HepG2 (cell line): ENCODE measurements around the gene NPR3. TPM values are rescaled to one million over a fixed set of nuclear protein-coding genes. Genes with fewer than 3 reads are reported as not detected.

ENCODE experiments used
- ATAC-seq: fragments of 200-7000 bp; cut with Tn5 transposase; 3 replicates; pipeline ENCODE4 v1.9.1; 2020; ENCODE audit warnings: mild to moderate bottlenecking, moderate library complexity
- BruUV-seq: library from RNA; stranded (reverse); fragments of 400-500 nt; replicated peaks from 2 replicates; lab custom pipeline; 2021; lab: Mats Ljungman, UMichigan
- CTCF ChIA-PET: fragments of 300-600 bp; formaldehyde crosslinking; extraction: SDS; loops from one replicate; lab custom pipeline; 2021; ENCODE audit warnings: low total read pairs, inconsistent platforms, low intra/inter-chr PET ratio; lab: Yijun Ruan, JAX
- POLR2A ChIA-PET: fragments of 350-600 bp; sonication (Branson Sonifier 250); formaldehyde crosslinking; loops from one replicate; lab custom pipeline; 2020; ENCODE audit warnings: antibody characterized with exemption, inconsistent platforms; lab: Yijun Ruan, JAX
- DNase-seq: peaks from one replicate; pipeline ENCODE4 v3.0.0-alpha.2; 2015; ENCODE audit warnings: low spot score
- FAIRE-seq: peaks from 3 replicates; lab custom pipeline; 2011; peaks lifted over from hg19 to GRCh38; lab: Jason Lieb, UNC
- H2AFZ ChIP-seq: one replicate; pipeline ENCODE4 v1.6.1; 2011; ENCODE audit warnings: low read length, inconsistent platforms
- H3K27ac ChIP-seq: fragments of 300-600 bp; 3 replicates; pipeline ENCODE4 v1.8.0; 2011; ENCODE audit warnings: mixed run types, mild to moderate bottlenecking, mixed read lengths, low read length, inconsistent platforms; ENCODE audit not compliant: insufficient read depth; ENCODE audit errors: extremely low read length
- H3K27me3 ChIP-seq, 2 experiments: fragments of 200-600 bp in 1 of 2; 2 replicates in 1 of 2; 3 replicates in 1 of 2; pipeline versions ENCODE4 v1.6.0 to v1.8.0; 2011; ENCODE audit warnings: low read length in 2 of 2, mild to moderate bottlenecking in 2 of 2, moderate library complexity in 2 of 2, inconsistent platforms in 1 of 2; ENCODE audit not compliant: insufficient read depth in 2 of 2, control insufficient read depth in 1 of 2
- H3K36me3 ChIP-seq, 2 experiments: fragments of 200-600 bp in 1 of 2; replicated peaks in 1 of 2; 2 replicates in 1 of 2; 3 replicates in 1 of 2; pipeline versions ENCODE4 v1.5.1 to v1.8.0; 2011; ENCODE audit warnings: low read length in 2 of 2, inconsistent platforms in 1 of 2; ENCODE audit not compliant: insufficient read depth in 2 of 2, control insufficient read depth in 1 of 2
- H3K4me1 ChIP-seq: 2 replicates; pipeline ENCODE4 v1.5.1; 2012; ENCODE audit warnings: low read length, inconsistent platforms; ENCODE audit not compliant: insufficient read depth
- H3K4me2 ChIP-seq: 2 replicates; pipeline ENCODE4 v1.6.0; 2011; ENCODE audit warnings: low read depth, low read length, inconsistent platforms
- H3K4me3 ChIP-seq, 3 experiments: fragments of 200-600 bp in 1 of 3; sonication (generic), shearing (Covaris generic) in 1 of 3; replicated peaks in 1 of 3; 2 replicates each; pipeline ENCODE4 v1.5.1; 2011 to 2016; ENCODE audit warnings: low read length in 3 of 3, inconsistent platforms in 2 of 3, low read depth in 2 of 3, mild to moderate bottlenecking in 2 of 3, control low read depth in 1 of 3, mixed read lengths in 1 of 3; ENCODE audit not compliant: insufficient read depth in 1 of 3
- H3K79me2 ChIP-seq: one replicate; pipeline ENCODE4 v1.6.1; 2011; ENCODE audit warnings: low read length, inconsistent platforms; ENCODE audit not compliant: insufficient read depth
- H3K9ac ChIP-seq: 2 replicates; pipeline ENCODE4 v1.6.0; 2011; ENCODE audit warnings: mild to moderate bottlenecking, low read depth, low read length, inconsistent platforms; ENCODE audit not compliant: insufficient read depth
- H3K9me3 ChIP-seq: 2 replicates; pipeline ENCODE4 v1.5.1; 2012; ENCODE audit warnings: mild to moderate bottlenecking, low read length
- H4K20me1 ChIP-seq: 2 replicates; pipeline ENCODE4 v1.6.0; 2011; ENCODE audit warnings: inconsistent platforms, mild to moderate bottlenecking, low read length, moderate library complexity; ENCODE audit not compliant: insufficient read depth
- GATAD2A ChIP-seq: IDR thresholded peaks from 2 replicates; pipeline ENCODE4 v1.6.1; 2016
- GMEB1 ChIP-seq: sonication (generic); formaldehyde crosslinking; IDR thresholded peaks from 2 replicates; pipeline ENCODE4 v1.5.1; 2020; ENCODE audit warnings: missing genetic modification reagents, mild to moderate bottlenecking, borderline replicate concordance
- KAT2B ChIP-seq: fragments of 150-350 bp; IDR thresholded peaks from 2 replicates; pipeline ENCODE4 v1.6.1; 2014; ENCODE audit warnings: low read depth, low read length, borderline replicate concordance
- KLF13 ChIP-seq: sonication (generic); formaldehyde crosslinking; IDR thresholded peaks from 2 replicates; pipeline ENCODE4 v1.4.0; 2020; ENCODE audit warnings: mild to moderate bottlenecking, missing genetic modification reagents
- RBFOX2 ChIP-seq: fragments of 200-400 bp; formaldehyde crosslinking; IDR thresholded peaks from 2 replicates; pipeline ENCODE4 v1.6.1; 2017; ENCODE audit warnings: low read depth, mild to moderate bottlenecking, low read length
- ZFYVE20 ChIP-seq: sonication (generic); formaldehyde crosslinking; IDR thresholded peaks from 2 replicates; pipeline ENCODE4 v1.8.0; 2023; ENCODE audit warnings: low read depth, mild to moderate bottlenecking, moderate library complexity, missing genetic modification reagents, borderline replicate concordance
- ZNF326 ChIP-seq: sonication (generic); formaldehyde crosslinking; IDR thresholded peaks from 2 replicates; pipeline ENCODE4 v1.4.0; 2020; ENCODE audit warnings: missing genetic modification reagents, borderline replicate concordance
- ZNF547 ChIP-seq: sonication (generic); formaldehyde crosslinking; IDR thresholded peaks from 2 replicates; pipeline ENCODE4 v1.5.1; 2020; ENCODE audit warnings: mild to moderate bottlenecking, missing genetic modification reagents
- ZNF740 ChIP-seq: sonication (generic); formaldehyde crosslinking; IDR thresholded peaks from 2 replicates; pipeline ENCODE4 v1.4.0; 2020; ENCODE audit warnings: missing genetic modification reagents
- WGBS: methylation state at CpG from one replicate; pipeline ENCODE4 v1.1.6; 2017; ENCODE audit warnings: low lambda C conversion rate; 5-methylcytosine and 5-hydroxymethylcytosine counted together
- in situ Hi-C: cut with HindIII; loops from 2 replicates; pipeline ENCODE4 v1.10.0; 2017; ENCODE audit warnings: low pct_unique_long_range_greater_than_20kb; ENCODE audit not compliant: extremely low pct_ligation_motif_present
- intact Hi-C: fragments of 100-400 bp; cut with micrococcal nuclease; formaldehyde crosslinking; loops from one replicate; pipeline ENCODE4 v1.10.0; 2022; ENCODE audit not compliant: unreplicated experiment
- polyA plus RNA-seq, 8 experiments: library from polyadenylated mRNA; depleted of rRNA in 3 of 8; stranded (reverse) in 7 of 8; unstranded in 1 of 8; fragments of >200 nt; fragmentation: Illumina TruSeq in 4 of 8; extraction: Trizol in 4 of 8; gene quantifications; 2 replicates each; pipeline versions ENCODE4 v1.2.1 to v1.2.3, GENCODE V29; 2011 to 2016; ENCODE audit warnings: low read depth in 4 of 8, missing spikeins in 1 of 8, mixed read lengths in 1 of 8; ENCODE audit not compliant: insufficient read depth in 1 of 8
- total RNA-seq, 5 experiments: library from RNA; depleted of rRNA; stranded (reverse); fragments of >200 nt; fragmentation: Illumina TruSeq; extraction: Trizol; gene quantifications; 2 replicates each; pipeline ENCODE4 v1.2.3, GENCODE V29; 2016; ENCODE audit warnings: low read depth in 1 of 5

Gene NPR3
- total and polyA plus RNA-seq, 2 of the 13 experiments (the other 11 are each of a cell fraction or from before 2014, with no cell fraction given): 0.01 TPM; not detected in 1

- Histone ChIP-seq H3K4me2 (no peak overlapping the region), H2AFZ (no peak overlapping the region), H4K20me1 (no peaks in the 10 kb centered on the region), H3K36me3 (no peaks in the 10 kb centered on the region), H3K4me3 (no peak overlapping the region), H3K9ac (no peak overlapping the region), H3K4me1 (no peaks in the 10 kb centered on the region), H3K27ac (no peak overlapping the region), H3K27me3 (peaks cover 0 to 2% of the 10 kb centered on the region in 2 experiments; a peak in 2 of 5 replicates), H3K79me2 (no peaks in the 10 kb centered on the region), H3K9me3 (no peaks in the 10 kb centered on the region)
- in situ Hi-C loops (no loop called here), intact Hi-C loops (no loop called here)
- FAIRE-seq (no peak), ATAC-seq (no peak), DNase-seq (no peak)
- POLR2A ChIA-PET: no interaction called here
- WGBS: 0% methylated on average over 1 of the region's 12 CpGs
- TF ChIP-seq KLF13 (CRISPR knock-in tag): no peak
- no peak for TF ChIP-seq ZNF326
- TF ChIP-seq GATAD2A: no peak
- TF ChIP-seq ZNF740 (CRISPR knock-in tag): no peak
- no peak for TF ChIP-seq RBFOX2
- no peak for TF ChIP-seq GMEB1 (CRISPR knock-in tag)
- TF ChIP-seq ZNF547 (CRISPR knock-in tag): no peak
- no peak for TF ChIP-seq KAT2B
- TF ChIP-seq ZFYVE20: no peak
- BruUV-seq: no TSS peak
- CTCF ChIA-PET: no interaction called here
Measured at GRCh38 chr5:32673272-32673671, 37.8 kb upstream of the NPR3 start.
